GM23338 (cell line): Measurements from ENCODE around the gene OR5M11. TPM values are rescaled to one million over a fixed set of nuclear protein-coding genes. Genes with fewer than 3 reads are reported as not detected.

Experiments
- CREB1 ChIP-seq: fragments of 250-450 bp; sonication (Bioruptor Pico); IDR thresholded peaks from 2 replicates; pipeline ENCODE4 v1.5.0; 2020; ENCODE audit warnings: low read depth, mild to moderate bottlenecking, moderate library complexity
- REST ChIP-seq: IDR thresholded peaks from one replicate; pipeline ENCODE4 v1.6.1; 2018; ENCODE audit warnings: antibody characterized with exemption; ENCODE audit not compliant: unreplicated experiment
- polyA plus RNA-seq: library from polyadenylated mRNA; unstranded; fragments of >200 nt; fragmentation: Nextera tagmentation; extraction: Ambion mirVana; gene quantifications from 2 replicates; pipeline ENCODE4 v1.2.1, GENCODE V29; 2016
- total RNA-seq: library from RNA; depleted of rRNA; stranded (reverse); fragments of >200 nt; shearing (Covaris generic); gene quantifications from 2 replicates; pipeline ENCODE4 v1.2.3, GENCODE V29; 2014; rRNA removed

The OR5M11 gene
- total and polyA plus RNA-seq, 2 experiments from 2014 or later: not detected

- no peak for TF ChIP-seq REST
- no peak for TF ChIP-seq CREB1 (CRISPR knock-in tag)
These were observed 47.9 kb downstream of the OR5M11 start (continued) for GRCh38 chr11:56495117-56495516.

Other genes with a start within 250 kb of the OR5M11 start
- not detected in 2 replicates for gene OR8K3, start 228.1 kb downstream of the OR5M11 start, total RNA-seq
- gene OR8K3, start 228.1 kb downstream of the OR5M11 start, polyA plus RNA-seq: not detected in 2 replicates
- not detected in 2 replicates for gene OR8K1, start 197.2 kb downstream of the OR5M11 start, total RNA-seq
- gene OR8K1, start 197.2 kb downstream of the OR5M11 start, polyA plus RNA-seq: not detected in 2 replicates
- not detected in 2 replicates for gene OR8J1, start 189.0 kb downstream of the OR5M11 start, total RNA-seq
- not detected in 2 replicates for gene OR8J1, start 189.0 kb downstream of the OR5M11 start, polyA plus RNA-seq
- not detected in 2 replicates for gene OR8U1, start 167.6 kb downstream of the OR5M11 start, total RNA-seq
- not detected in 2 replicates for gene OR8U1, start 167.6 kb downstream of the OR5M11 start, polyA plus RNA-seq
- gene OR5AL1, start 130.6 kb downstream of the OR5M11 start, total RNA-seq: not detected in 2 replicates
- gene OR5AL1, start 130.6 kb downstream of the OR5M11 start, polyA plus RNA-seq: not detected in 2 replicates
- gene OR5M3, start 69.9 kb downstream of the OR5M11 start, total RNA-seq: not detected in 2 replicates
- not detected in 2 replicates for gene OR5M3, start 69.9 kb downstream of the OR5M11 start, polyA plus RNA-seq
- gene OR5M8, start 51.9 kb downstream of the OR5M11 start, total RNA-seq: not detected in 2 replicates
- not detected in 2 replicates for gene OR5M8, start 51.9 kb downstream of the OR5M11 start, polyA plus RNA-seq
- gene OR5M10, start 34.5 kb upstream of the OR5M11 start, total RNA-seq: not detected in 2 replicates
- gene OR5M10, start 34.5 kb upstream of the OR5M11 start, polyA plus RNA-seq: not detected in 2 replicates
- not detected in 2 replicates for gene OR5M1, start 71.6 kb upstream of the OR5M11 start, total RNA-seq
- gene OR5M1, start 71.6 kb upstream of the OR5M11 start, polyA plus RNA-seq: not detected in 2 replicates
- not detected in 2 replicates for gene OR5AP2, start 99.2 kb upstream of the OR5M11 start, total RNA-seq
- gene OR5AP2, start 99.2 kb upstream of the OR5M11 start, polyA plus RNA-seq: not detected in 2 replicates
- not detected in 2 replicates for gene OR5AR1, start 120.4 kb upstream of the OR5M11 start, total RNA-seq
- gene OR5AR1, start 120.4 kb upstream of the OR5M11 start, polyA plus RNA-seq: not detected in 2 replicates
- gene OR9G1, start 155.8 kb upstream of the OR5M11 start, total RNA-seq: not detected in 2 replicates
- gene OR9G1, start 155.8 kb upstream of the OR5M11 start, polyA plus RNA-seq: not detected in 2 replicates
- not detected in 2 replicates for gene OR9G4, start 205.4 kb upstream of the OR5M11 start, total RNA-seq
- gene OR9G4, start 205.4 kb upstream of the OR5M11 start, polyA plus RNA-seq: not detected in 2 replicates